Right cardiac atrium (tissue), 5 donors: Measurements from ENCODE around the gene UBL4B. TPM values are rescaled to one million over a fixed set of nuclear protein-coding genes. Genes with fewer than 3 reads are reported as not detected.

ENCODE experiments used
- ATAC-seq, 2 donors: fragments of 200-7000 bp; cut with Tn5 transposase; one replicate each; pipeline versions ENCODE4 v1.8.0 to v1.9.1; 2020; ENCODE audit warnings: moderate library complexity in 2 of 2, mild to moderate bottlenecking in 1 of 2
- DNase-seq, 3 donors: peaks; one replicate each; pipeline ENCODE4 v3.0.0-alpha.2; 2020
- H3K27ac ChIP-seq: one replicate; pipeline ENCODE4 v1.5.1; 2013; ENCODE audit warnings: mild to moderate bottlenecking, low read length, control low read depth, moderate library complexity
- H3K27me3 ChIP-seq: one replicate; pipeline ENCODE4 v1.6.1; 2013; ENCODE audit not compliant: control insufficient read depth, insufficient read depth
- H3K4me1 ChIP-seq: one replicate; pipeline ENCODE4 v1.6.1; 2013; ENCODE audit warnings: low read length; ENCODE audit not compliant: control insufficient read depth, insufficient read depth
- H3K4me3 ChIP-seq: one replicate; pipeline ENCODE4 v1.5.1; 2013; ENCODE audit warnings: low read length, control low read depth
- H3K9me3 ChIP-seq: one replicate; pipeline ENCODE4 v1.6.1; 2013; ENCODE audit warnings: low read length; ENCODE audit not compliant: control insufficient read depth
- WGBS: extraction: QIAGEN DNeasy Blood & Tissue Kit; methylation state at CpG from one replicate; pipeline ENCODE4 v1.1.7; 2013; 5-methylcytosine and 5-hydroxymethylcytosine counted together
- intact Hi-C, 4 donors: fragments of 100-400 bp; cut with DNase I; formaldehyde crosslinking; loops; one replicate each; pipeline versions ENCODE4 v1.11.0 to v1.14.0; 2022 to 2023
- polyA plus RNA-seq: library from polyadenylated mRNA; stranded (reverse); fragments of 200-250 nt; gene quantifications from one replicate; pipeline ENCODE4 v1.2.3, GENCODE V29; 2013
- total RNA-seq, 4 donors: library from RNA; stranded (reverse); fragmentation: NEBNext Ultra II Directional; extraction: Animal tissue kit (Norgen Biotek cat#: 25700); gene quantifications; one replicate each; pipeline ENCODE4 v1.2.1, GENCODE V29; 2021
- donor health status: healthy with polysubstance abuse.
- donor health status: DM: no; HTN: yes; CAD: no.
- donor health status: DM: no; HTN: no; CAD: no.
- donor health status: DM: no; HTN: yes; CAD: no; lungs with severe emphysema.
- donor health status: DM: yes; HTN: yes; CAD: no.

The UBL4B gene
- total and polyA plus RNA-seq, 5 donors, result not detected

DNA sequence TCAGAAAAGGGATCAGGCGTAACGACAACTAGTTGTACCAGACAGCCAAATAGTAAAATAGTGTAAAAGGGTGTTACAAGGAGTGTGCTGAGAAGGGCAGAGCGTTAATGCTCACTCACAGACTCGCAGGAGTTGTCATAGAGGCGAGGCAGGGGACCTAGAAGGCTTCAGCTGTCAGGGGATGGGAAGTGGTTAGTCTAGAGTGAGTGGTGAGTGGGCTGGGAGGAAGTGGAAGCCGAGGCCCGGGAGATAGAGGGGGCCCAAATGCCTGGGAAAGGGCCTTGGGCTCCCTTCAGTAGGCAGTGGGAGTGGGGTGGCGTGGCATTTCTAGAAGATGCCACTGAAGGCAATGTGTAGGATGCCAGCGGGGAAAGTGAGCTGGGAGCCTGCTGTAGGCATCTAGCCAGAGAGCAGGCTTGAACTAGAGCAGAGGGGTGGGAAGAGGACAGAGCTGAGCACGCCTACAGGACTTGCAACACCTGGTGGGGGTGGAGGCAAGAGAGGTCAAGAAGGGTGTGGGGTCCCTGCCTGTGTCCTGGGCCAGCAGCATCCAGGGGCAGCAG lies 48.4 kb downstream of the UBL4B start:
- WGBS, result 60% methylated on average over 10 of the region's 10 CpGs
- H3K27me3 ChIP-seq, result no peaks in the 10 kb centered on the region

DNA sequence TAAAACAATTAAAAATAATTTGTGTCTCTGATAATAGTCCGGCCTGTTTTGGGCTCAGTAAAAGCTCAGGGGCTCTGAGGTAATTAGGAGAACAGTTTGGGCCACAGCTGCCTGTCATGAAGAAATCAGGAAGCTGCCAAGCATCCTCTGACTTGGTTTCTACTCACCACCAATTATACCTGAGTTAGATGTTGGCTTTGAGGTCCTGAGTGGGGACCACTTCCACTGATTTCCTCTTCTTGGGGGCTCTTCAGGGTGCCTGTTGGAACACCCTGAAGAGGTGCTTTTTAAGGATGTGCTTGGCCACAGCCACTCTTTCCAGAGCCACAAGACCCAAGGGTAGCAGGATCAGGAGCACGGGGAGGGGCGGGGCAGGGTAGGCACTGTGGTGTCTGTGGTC lies 48.9 kb downstream of the UBL4B start:
- intact Hi-C loops, result no loop called here
- Histone ChIP-seq H3K27ac (no peak overlapping the region), H3K9me3 (no peaks in the 10 kb centered on the region), H3K27me3 (no peaks in the 10 kb centered on the region), H3K4me1 (no peaks in the 10 kb centered on the region), H3K4me3 (no peak overlapping the region)
- DNase-seq (no peak), ATAC-seq (no peak)
- WGBS, result 89% methylated on average over 3 of the region's 3 CpGs

More for the DNA sequence above, 48.4 kb downstream of the UBL4B start:
- Histone ChIP-seq H3K4me1 (no peaks in the 10 kb centered on the region), H3K27ac (no peak overlapping the region), H3K4me3 (no peak overlapping the region), H3K9me3 (no peaks in the 10 kb centered on the region)
- intact Hi-C loops, result no loop called here
- ATAC-seq (no peak), DNase-seq (no peak)

GRCh38 chr1:110161849-110162248 lies 49.6 kb downstream of the UBL4B start:
- Histone ChIP-seq H3K4me3 (no peak overlapping the region), H3K27me3 (no peaks in the 10 kb centered on the region), H3K4me1 (no peaks in the 10 kb centered on the region), H3K27ac (no peak overlapping the region), H3K9me3 (no peaks in the 10 kb centered on the region)
- WGBS, result 70% methylated on average over 11 of the region's 11 CpGs
- ATAC-seq (no peak), DNase-seq (no peak)
- intact Hi-C loops, result no loop called here

Other genes starting within 250 kb of the UBL4B start
- 10 to 100 TPM; 13.9 to 22.6 (median 19.4) TPM for gene CSF1, start 201.6 kb upstream of the UBL4B start, total RNA-seq
- gene CSF1, start 201.6 kb upstream of the UBL4B start, polyA plus RNA-seq, result 13.5 TPM
- 10 to 100 TPM; 37.4 to 49.6 (median 43.8) TPM for gene AHCYL1, start 127.7 kb upstream of the UBL4B start, total RNA-seq
- 27.7 TPM for gene AHCYL1, start 127.7 kb upstream of the UBL4B start, polyA plus RNA-seq
- gene STRIP1, start 77.8 kb upstream of the UBL4B start, total RNA-seq, result 10 to 100 TPM; 17.9 to 20.5 (median 18.8) TPM
- gene STRIP1, start 77.8 kb upstream of the UBL4B start, polyA plus RNA-seq, result 10.8 TPM
- not detected for gene ALX3, start 41.8 kb upstream of the UBL4B start, total RNA-seq
- gene ALX3, start 41.8 kb upstream of the UBL4B start, polyA plus RNA-seq, result 0.07 TPM
- gene SLC6A17, start 38.1 kb downstream of the UBL4B start, total RNA-seq, result under 1 TPM in 1 of 4 donors, not detected in 3; 0.06 TPM
- gene SLC6A17, start 38.1 kb downstream of the UBL4B start, polyA plus RNA-seq, result 0.02 TPM
- 1 to 10 TPM; 6.5 to 8.5 (median 7.0) TPM for gene KCNC4, start 97.9 kb downstream of the UBL4B start, total RNA-seq
- gene KCNC4, start 97.9 kb downstream of the UBL4B start, polyA plus RNA-seq, result 4.1 TPM
- 10 to 100 TPM; 15.2 to 17.8 (median 16.6) TPM for gene RBM15, start 226.9 kb downstream of the UBL4B start, total RNA-seq
- 4.1 TPM for gene RBM15, start 226.9 kb downstream of the UBL4B start, polyA plus RNA-seq